ENCODE measurements around the gene ANK2. TPM values are rescaled to one million over a fixed set of nuclear protein-coding genes. Genes with fewer than 3 reads are reported as not detected.

ANK2 gene
- total RNA-seq, 1 experiment from 2014 or later: 5.6 TPM

DNA sequence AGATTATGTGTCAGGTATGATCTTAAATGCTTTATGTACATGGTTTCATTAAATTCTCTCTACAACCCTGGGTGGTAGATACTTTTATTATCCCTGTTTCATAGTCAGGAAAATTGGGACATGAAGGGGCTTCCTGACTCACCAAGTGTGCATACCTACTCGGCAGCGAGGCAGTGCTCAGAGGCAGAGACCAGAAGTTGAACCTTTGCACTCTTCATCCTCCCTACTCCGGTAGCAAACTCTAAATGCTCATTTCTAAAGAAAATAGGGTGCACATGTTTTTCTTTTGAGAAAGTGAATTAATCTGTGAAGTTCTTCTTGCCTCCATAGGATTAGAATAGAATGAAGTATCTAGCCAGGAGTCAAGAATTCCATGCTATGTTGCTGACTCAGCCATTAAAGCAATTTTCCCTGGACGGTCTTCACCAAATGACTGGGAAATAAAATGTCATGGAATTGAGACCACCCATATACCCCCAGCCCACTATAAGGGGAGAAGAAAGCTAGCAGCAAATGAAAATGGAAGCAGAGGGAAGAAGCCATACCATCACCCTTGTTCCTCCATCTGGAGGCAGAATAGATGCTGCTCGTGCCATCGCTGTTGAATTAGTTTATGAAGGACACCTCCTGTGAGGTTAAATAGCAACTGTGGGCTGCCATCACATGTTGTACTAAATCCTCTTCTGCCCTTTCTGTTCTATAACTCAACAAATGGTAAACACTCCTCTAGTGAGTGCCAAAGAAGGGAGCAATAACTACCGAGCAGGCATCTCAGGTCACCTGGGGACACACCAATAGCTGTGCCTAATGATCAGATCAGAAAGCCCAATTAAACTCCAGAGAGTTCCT, 356.6 kb downstream of the ANK2 start:
- ChIA-PET RAD21 (ENCODE audit: low non-redundant PET in 1 of 2, low total read pairs in 2 of 2, uncharacterized antibody in 2 of 2, unreplicated experiment in 2 of 2) (no interaction called here), POLR2A (no interaction called here), CTCF (interaction anchor here (1.4 kb wide), 1 partner anchor 11 kb away, joined by 4 read pairs; no protein-coding TSS in a partner anchor)
- DNase-seq (ENCODE audit: low read depth, low spot score) (no peak), ATAC-seq (no peak)
- Histone ChIP-seq H3K27me3 (ENCODE audit: insufficient read depth, low read length) (no peaks in the 10 kb centered on the region), H3K36me3 (ENCODE audit: control insufficient read depth in 1 of 2, insufficient read depth in 2 of 2, low read length in 2 of 2) (no peaks in the 10 kb centered on the region), H4K20me1 (ENCODE audit: insufficient read depth) (no peaks in the 10 kb centered on the region), H3K4me2 (ENCODE audit: low read length) (no peak overlapping the region), H3K27ac (ENCODE audit: low read depth, low read length) (no peak overlapping the region), H3K79me2 (ENCODE audit: insufficient read depth, low read length) (no peaks in the 10 kb centered on the region), H2AFZ (ENCODE audit: low read depth, low read length, poor library complexity, severe bottlenecking) (no peak overlapping the region), H3K9me3 (ENCODE audit: control insufficient read depth in 1 of 2, insufficient read depth in 1 of 2, low read depth in 1 of 2, low read length in 2 of 2) (no peaks in the 10 kb centered on the region), H3K9ac (ENCODE audit: low read length) (no peak overlapping the region), H3K4me3 (replicated peaks in 1 of 2; ENCODE audit: low read depth in 1 of 2, low read length in 2 of 2) (no peak overlapping the region), H3K9me2 (ENCODE audit: insufficient read depth) (no peaks in the 10 kb centered on the region), H3K4me1 (ENCODE audit: control insufficient read depth in 1 of 2, insufficient read depth in 2 of 2, low read length in 2 of 2) (no peaks in the 10 kb centered on the region)
- no TSS peak for BruUV-seq (replicated peaks)
- intact Hi-C loops (cut with micrococcal nuclease): no loop called here
- TF ChIP-seq SP1 (IDR thresholded peaks at IDR 0.05; ENCODE audit: low read depth): no peak
- no peak for TF ChIP-seq POLR2A (IDR thresholded peaks at IDR 0.05; ENCODE audit: borderline replicate concordance, extremely low read depth, insufficient read depth, insufficient read length)
- TF ChIP-seq POLR2AphosphoS5 (IDR thresholded peaks at IDR 0.05; ENCODE audit: low read depth, low read length): no peak
- TF ChIP-seq YY1 (IDR thresholded peaks at IDR 0.05; ENCODE audit: extremely low read depth, insufficient replicate concordance, low read depth, low read length): no peak

DNA sequence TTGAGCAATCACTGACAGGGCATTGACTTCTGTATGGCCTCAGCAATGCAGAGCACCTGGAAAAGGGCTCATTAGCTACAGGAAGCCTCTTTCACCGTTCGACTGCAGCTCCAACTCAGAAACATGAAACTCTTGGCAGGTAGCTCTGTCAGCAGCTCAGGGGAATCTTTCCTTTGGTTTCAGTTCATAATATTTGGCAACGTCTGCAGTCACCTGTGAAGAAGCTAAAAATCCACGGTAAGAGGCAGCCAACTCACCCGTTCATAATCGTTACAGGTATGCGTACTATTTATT, 357.2 kb downstream of the ANK2 start:
- ChIA-PET POLR2A (no interaction called here), CTCF (interaction anchor here (1.4 kb wide), 1 partner anchor 12 kb away, joined by 4 read pairs; no protein-coding TSS in a partner anchor), RAD21 (ENCODE audit: low non-redundant PET in 1 of 2, low total read pairs in 2 of 2, uncharacterized antibody in 2 of 2, unreplicated experiment in 2 of 2) (no interaction called here)
- Histone ChIP-seq H3K27me3 (ENCODE audit: insufficient read depth, low read length) (no peaks in the 10 kb centered on the region), H3K9me3 (ENCODE audit: control insufficient read depth in 1 of 2, insufficient read depth in 1 of 2, low read depth in 1 of 2, low read length in 2 of 2) (no peaks in the 10 kb centered on the region), H3K4me3 (replicated peaks in 1 of 2; ENCODE audit: low read depth in 1 of 2, low read length in 2 of 2) (no peak overlapping the region), H2AFZ (ENCODE audit: low read depth, low read length, poor library complexity, severe bottlenecking) (no peak overlapping the region), H3K4me2 (ENCODE audit: low read length) (no peak overlapping the region), H3K79me2 (ENCODE audit: insufficient read depth, low read length) (no peaks in the 10 kb centered on the region), H3K9me2 (ENCODE audit: insufficient read depth) (no peaks in the 10 kb centered on the region), H3K4me1 (ENCODE audit: control insufficient read depth in 1 of 2, insufficient read depth in 2 of 2, low read length in 2 of 2) (peaks cover 0 to 5% of the 10 kb centered on the region in 2 experiments; a peak in 1 of 4 replicates), H3K27ac (ENCODE audit: low read depth, low read length) (no peak overlapping the region), H4K20me1 (ENCODE audit: insufficient read depth) (no peaks in the 10 kb centered on the region), H3K9ac (ENCODE audit: low read length) (no peak overlapping the region), H3K36me3 (ENCODE audit: control insufficient read depth in 1 of 2, insufficient read depth in 2 of 2, low read length in 2 of 2) (no peaks in the 10 kb centered on the region)
- intact Hi-C loops (cut with micrococcal nuclease): no loop called here
- no peak for ATAC-seq
- no TSS peak for BruUV-seq (replicated peaks)
- no peak for DNase-seq (ENCODE audit: low read depth, low spot score)
- TF ChIP-seq, protein P1, sequence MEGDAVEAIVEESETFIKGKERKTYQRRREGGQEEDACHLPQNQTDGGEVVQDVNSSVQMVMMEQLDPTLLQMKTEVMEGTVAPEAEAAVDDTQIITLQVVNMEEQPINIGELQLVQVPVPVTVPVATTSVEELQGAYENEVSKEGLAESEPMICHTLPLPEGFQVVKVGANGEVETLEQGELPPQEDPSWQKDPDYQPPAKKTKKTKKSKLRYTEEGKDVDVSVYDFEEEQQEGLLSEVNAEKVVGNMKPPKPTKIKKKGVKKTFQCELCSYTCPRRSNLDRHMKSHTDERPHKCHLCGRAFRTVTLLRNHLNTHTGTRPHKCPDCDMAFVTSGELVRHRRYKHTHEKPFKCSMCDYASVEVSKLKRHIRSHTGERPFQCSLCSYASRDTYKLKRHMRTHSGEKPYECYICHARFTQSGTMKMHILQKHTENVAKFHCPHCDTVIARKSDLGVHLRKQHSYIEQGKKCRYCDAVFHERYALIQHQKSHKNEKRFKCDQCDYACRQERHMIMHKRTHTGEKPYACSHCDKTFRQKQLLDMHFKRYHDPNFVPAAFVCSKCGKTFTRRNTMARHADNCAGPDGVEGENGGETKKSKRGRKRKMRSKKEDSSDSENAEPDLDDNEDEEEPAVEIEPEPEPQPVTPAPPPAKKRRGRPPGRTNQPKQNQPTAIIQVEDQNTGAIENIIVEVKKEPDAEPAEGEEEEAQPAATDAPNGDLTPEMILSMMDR (IDR thresholded peaks at IDR 0.05 in 2 of 3, conservative IDR thresholded peaks at IDR 0.05 in 1 of 3; ENCODE audit: borderline replicate concordance in 1 of 3, insufficient read depth in 1 of 3, low read depth in 2 of 3, low read length in 2 of 3): no peak
- no peak for TF ChIP-seq TCF7L2 (IDR thresholded peaks at IDR 0.05; ENCODE audit: borderline replicate concordance, extremely low read depth, insufficient read depth, insufficient read length)
- no peak for TF ChIP-seq EZH2 (IDR thresholded peaks at IDR 0.05)
- TF ChIP-seq CBX3 (IDR thresholded peaks at IDR 0.05; ENCODE audit: low read depth): no peak
- TF ChIP-seq POLR2A (IDR thresholded peaks at IDR 0.05; ENCODE audit: borderline replicate concordance, extremely low read depth, insufficient read depth, insufficient read length): no peak
- no peak for TF ChIP-seq RAD21 (IDR thresholded peaks at IDR 0.05; ENCODE audit: low read depth)
- TF ChIP-seq EZH2phosphoT487 (IDR thresholded peaks at IDR 0.05; ENCODE audit: borderline replicate concordance): no peak
- TF ChIP-seq ELF1 (IDR thresholded peaks at IDR 0.05; ENCODE audit: borderline replicate concordance, low read depth): no peak
- TF ChIP-seq, protein P2, sequence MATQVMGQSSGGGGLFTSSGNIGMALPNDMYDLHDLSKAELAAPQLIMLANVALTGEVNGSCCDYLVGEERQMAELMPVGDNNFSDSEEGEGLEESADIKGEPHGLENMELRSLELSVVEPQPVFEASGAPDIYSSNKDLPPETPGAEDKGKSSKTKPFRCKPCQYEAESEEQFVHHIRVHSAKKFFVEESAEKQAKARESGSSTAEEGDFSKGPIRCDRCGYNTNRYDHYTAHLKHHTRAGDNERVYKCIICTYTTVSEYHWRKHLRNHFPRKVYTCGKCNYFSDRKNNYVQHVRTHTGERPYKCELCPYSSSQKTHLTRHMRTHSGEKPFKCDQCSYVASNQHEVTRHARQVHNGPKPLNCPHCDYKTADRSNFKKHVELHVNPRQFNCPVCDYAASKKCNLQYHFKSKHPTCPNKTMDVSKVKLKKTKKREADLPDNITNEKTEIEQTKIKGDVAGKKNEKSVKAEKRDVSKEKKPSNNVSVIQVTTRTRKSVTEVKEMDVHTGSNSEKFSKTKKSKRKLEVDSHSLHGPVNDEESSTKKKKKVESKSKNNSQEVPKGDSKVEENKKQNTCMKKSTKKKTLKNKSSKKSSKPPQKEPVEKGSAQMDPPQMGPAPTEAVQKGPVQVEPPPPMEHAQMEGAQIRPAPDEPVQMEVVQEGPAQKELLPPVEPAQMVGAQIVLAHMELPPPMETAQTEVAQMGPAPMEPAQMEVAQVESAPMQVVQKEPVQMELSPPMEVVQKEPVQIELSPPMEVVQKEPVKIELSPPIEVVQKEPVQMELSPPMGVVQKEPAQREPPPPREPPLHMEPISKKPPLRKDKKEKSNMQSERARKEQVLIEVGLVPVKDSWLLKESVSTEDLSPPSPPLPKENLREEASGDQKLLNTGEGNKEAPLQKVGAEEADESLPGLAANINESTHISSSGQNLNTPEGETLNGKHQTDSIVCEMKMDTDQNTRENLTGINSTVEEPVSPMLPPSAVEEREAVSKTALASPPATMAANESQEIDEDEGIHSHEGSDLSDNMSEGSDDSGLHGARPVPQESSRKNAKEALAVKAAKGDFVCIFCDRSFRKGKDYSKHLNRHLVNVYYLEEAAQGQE (IDR thresholded peaks at IDR 0.05; ENCODE audit: low read depth): no peak
- TF ChIP-seq SP1 (IDR thresholded peaks at IDR 0.05; ENCODE audit: low read depth): no peak
- no peak for TF ChIP-seq YY1 (IDR thresholded peaks at IDR 0.05; ENCODE audit: extremely low read depth, insufficient replicate concordance, low read depth, low read length)
- no peak for TF ChIP-seq EGR1 (IDR thresholded peaks at IDR 0.05; ENCODE audit: low read depth)
- TF ChIP-seq JUND (IDR thresholded peaks at IDR 0.05): no peak
- TF ChIP-seq SRF (IDR thresholded peaks at IDR 0.05; ENCODE audit: low read depth): no peak
